DMS53 treated with DMSO at 0.1 percent for 48 hours (cell line): ENCODE results near the gene FUZ.
"Not testable (repeated sequence)": the region's sequence is repeated elsewhere in the genome, so short reads cannot be mapped to it uniquely, and the experiment has no call there.

ENCODE experiments used
- DNase-seq: peaks from one replicate; lab custom pipeline; 2025; ENCODE audit not compliant: unreplicated experiment; lab: John Stamatoyannopoulos, UW

FUZ gene

DNA sequence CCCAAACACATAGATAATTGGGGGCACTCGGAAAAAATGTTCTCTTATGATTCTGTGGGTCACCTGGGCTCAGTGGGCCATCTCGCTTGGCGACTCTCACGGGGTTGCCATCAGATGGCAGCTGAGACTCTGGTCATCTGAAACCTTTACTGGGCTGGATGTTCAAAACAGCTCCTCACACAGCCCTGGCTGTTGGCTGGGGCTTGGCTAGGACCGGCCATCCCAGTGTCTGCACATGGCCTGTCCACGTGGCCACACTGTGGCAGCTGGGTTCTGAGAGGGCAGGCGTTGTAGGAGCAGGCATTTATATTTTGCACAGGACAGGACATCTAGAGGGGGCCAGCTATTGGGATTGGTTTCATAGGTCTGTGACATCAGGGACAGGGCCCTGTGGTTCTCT lies 20.5 kb upstream of the FUZ start:
- no peak for DNase-seq

DNA sequence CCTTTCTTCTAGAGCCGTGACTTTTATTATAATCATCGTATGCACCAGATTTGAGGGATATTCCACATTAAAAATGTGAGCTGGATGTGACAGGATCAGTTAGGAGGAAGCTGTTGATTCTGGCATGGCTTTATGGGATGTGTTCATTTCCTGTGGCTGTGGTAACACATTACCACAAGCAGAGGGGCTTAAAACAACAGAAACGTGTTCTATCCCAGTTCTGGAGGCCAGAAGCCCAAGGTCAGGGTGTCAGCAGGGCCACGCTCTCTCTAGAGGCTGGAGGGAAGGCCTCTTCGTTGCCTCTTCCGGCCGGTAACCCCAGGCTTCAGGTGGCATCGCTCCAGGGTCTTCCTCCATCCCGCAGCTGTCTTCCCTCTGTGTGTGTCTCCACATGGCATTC lies 19.5 kb upstream of the FUZ start:
- no peak for DNase-seq

DNA sequence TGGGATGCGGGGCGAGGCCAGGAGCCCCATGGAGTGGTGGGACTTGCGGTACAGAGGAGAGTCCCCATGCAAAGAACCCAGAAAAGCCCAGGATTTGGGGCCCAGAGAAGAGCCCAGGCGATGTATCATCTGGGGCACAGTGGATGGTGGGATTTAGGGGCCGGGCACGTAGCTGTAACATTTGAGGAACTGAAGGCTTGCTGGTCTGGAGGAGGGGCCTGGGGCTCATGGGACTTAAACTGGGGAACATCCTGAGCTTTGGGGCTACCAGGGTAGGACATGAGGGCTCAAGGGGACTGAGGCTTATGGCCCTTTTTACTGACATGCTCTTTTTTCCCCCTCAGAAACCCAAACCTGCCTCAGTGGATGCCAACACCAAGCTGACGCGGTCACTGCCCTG lies 18.5 kb upstream of the FUZ start:
- no peak for DNase-seq

DNA sequence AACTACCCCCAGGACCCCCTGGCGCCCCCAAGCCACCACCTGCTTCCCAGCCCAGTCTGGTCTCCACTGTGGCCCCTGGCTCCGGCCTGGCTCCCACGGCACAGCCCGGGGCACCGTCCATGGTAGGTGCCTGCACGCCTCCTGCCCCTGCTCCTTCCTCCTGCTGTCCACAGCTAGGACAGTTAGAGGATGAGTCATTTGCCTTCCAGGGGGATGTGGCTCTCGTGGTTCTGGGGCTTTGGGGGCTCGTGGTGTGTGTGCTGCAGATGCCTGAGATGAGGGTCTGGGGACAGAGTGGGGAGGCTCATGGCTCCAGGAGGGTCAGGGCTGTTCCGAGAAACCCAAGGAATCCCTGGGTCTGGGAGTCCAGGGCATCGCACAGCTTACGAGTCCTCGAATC lies 17.7 kb upstream of the FUZ start:
- DNase-seq = no peak

DNA sequence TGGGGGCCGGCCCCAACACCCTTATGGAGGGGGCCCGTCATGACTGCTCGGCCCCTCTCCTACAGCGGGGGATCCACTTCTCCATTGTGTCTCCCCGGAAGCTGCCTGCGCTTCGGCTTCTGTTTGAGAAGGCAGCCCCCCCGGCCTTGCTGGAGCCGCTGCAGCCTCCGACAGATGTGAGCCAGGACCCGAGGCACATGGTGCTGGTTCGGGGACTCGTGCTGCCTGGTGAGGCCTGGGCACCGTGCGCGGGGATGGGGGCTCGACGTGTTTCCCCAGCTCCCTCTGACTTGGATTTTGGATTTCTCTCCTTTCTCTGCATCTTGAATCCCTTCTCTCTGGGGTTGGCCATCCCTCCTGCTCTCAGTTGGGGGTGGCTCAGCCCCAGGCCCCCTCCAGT lies 16.6 kb upstream of the FUZ start:
- no peak for DNase-seq

DNA sequence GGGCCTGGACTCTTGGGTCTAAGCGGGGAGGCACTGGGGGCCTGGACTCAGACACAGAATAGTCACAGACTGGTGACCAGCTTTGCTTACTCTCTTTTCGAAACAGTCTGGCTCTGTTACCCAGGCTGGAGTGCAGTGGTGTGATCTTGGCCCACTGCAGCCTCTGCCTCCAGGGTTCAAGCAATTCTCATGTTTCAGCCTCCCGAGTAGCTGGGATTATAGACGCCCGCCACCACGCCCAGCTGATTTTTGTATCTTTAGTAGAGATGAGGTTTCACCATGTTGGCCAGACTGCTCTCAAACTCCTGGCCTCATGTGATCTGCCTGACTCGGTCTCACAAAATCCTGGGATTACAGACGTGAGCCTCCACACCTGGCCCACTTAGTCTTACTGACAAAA lies 16.1 kb upstream of the FUZ start:
- no peak for DNase-seq

DNA sequence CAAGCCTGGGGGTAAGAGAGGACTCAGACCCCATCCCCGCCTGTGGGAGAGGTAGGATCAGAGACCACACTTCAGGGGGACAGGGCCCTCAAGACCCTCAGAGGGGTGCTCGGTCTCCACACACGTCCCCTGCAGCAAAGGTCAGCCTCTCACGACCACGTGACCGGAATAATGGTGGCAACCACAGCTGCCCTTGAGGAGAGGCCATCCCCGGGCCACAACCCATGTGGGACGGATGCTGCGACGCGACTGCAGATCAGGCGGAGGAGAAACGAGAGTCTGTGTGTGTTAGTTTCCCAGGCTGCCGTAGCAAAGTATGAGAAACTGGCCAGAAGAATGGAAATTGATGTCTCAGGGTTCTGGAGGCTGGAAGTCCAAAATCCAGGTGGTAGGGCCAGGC lies 13.9 kb upstream of the FUZ start:
- DNase-seq = no peak

DNA sequence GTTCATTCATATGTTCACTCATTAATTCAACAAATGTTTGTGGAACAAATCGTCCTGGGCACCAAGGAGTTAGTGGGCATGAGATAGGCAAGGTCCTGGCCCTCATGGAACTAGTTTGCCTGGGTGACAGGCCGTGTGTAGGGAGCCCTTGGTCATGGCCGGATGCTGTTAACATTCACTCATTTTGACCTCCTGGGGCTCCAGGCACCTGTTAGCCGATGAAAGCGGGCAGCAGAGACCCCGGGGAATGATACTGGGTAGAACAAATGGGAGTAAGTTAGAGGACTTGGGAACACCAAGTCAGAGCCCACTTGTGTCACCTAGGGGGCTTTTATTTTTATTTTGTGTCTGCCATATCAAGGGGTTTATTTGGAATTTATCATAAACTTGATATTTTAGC lies 11.6 kb upstream of the FUZ start:
- DNase-seq = no peak

DNA sequence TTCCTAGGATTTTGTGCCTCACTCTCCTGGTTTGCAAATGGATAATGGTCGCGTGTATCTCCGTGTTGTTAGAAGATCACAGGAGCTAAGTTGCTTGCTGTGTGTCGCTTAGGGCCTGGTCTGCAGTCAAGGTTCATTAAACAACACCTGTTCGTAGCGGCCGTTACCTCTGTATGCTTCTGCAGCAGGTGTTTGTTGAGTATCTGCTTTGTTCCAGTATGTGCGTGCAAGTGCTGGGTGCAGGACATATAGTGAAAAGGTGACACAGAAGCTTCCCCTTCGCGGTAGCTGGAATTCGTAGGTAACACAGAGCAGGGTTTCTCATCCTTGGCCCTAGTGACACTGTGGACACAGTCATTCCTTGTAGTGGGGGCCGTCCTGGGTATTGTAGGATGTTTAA lies 10.4 kb upstream of the FUZ start:
- peak; percentile 90 for DNase-seq

DNA sequence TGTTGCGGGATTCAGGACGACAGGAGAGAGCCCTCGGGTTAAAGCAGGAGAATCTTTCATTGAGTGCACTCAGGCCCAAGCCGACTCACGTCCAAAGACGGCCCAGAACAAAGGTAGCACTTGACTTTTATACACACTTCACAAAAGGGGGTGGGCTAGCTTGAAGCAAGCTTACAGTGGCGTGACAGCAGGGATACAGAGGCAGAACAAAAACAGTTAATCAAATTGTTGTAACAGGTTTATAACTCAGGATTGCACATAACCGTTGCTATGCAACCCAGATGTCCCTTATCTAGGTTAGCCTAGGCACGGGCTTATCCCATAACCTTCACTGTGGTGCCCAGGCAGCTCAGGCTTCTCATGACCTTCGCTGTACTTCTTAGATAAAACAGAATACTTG lies 7.0 kb upstream of the FUZ start:
- no peak for DNase-seq

DNA sequence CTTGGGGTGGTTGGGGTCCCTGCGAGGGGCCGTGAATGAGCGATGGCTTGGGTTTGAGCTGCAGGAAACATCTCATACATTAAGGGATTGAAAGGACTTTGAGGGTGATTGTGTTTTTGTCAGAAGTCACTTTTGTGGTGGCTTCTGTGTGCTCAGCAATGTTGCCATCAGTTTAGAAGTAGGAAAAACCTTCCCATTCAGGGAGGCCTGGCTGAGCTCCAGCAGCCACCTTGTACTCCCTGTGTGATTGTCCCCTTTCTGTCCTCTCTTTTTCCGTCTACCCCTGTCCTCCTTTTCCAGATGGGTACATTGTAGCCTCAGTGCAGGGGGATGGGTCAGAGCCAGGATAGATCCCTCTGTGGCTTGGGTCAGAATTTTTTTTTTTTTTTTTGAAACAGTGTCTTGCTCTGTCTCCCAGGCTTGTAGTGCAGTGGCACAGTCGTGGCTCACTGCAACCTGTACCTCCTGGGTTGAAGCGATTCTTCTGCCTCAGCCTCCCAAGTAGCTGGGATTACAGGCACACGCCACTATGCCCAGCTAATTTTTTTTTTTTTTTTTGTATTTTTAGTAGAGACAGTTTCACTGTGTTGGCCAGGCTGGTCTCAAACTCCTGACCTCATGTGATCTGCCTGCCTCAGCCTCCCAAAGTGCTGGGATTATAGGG lies 6.5 kb upstream of the FUZ start:
- not testable (repeated sequence) for DNase-seq

DNA sequence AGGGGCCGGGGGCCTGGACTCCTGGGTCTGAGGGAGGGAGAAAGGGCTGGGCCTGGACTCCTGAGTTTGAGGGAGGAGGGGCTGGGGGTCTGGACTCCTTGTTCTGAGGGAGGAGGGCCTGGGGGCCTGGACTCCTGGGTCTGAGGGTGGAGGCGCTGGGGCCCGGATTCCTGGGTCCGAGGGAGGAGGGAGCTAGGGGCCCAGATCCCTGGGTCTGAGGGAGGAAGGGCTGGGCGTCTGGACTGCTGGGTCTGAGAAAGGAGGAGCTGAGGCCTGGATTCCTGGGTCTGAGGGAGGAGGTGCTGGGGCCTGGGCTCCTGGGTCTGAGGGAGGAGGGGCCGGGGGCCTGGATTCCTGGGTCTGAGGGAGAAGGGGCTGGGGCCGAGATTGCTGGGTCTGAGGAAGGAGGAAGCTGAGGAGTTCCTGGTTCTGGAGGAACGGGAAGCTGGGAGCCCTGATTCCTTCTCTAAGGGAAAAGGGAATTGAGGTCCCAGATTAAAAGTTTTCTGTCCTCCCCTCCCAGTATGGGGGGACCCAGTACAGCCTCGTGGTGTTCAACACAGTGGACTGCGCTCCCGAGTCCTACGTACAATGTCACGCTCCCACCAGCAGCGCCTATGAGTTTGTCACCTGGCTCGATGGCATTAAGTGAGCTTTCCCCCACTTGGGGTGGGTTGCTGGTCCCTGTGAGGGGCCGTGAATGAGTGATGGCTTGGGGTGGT lies 5.7 kb upstream of the FUZ start:
- DNase-seq = no peak

DNA sequence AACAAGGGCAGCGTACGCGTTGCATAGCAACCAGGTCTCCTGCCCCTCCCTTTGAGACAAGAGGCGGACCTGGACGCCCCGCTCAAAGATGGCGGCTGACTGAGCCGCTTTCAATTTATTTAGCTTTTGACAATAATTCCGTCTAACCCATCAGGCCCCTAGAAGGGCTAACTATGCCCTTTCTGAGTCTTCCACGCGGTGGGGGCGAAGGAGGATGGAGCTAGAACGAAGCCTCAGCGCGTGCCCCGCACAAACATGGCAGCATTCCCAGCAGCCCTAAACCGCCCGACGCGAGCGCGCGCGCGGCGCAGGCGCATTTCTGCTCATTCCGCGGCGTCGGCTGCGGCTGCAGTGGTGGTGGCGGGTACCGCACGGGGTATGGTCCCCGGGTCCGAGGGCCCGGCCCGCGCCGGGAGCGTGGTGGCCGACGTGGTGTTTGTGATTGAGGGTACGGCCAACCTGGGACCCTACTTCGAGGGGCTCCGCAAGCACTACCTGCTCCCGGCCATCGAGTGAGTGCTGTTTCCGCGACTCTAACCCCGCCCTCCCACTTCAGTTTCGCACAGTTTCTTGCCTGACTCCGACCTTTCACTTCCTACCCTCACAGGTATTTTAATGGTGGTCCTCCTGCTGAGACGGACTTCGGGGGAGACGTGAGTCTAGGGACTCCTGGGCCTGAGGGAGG lies 5.0 kb upstream of the FUZ start, which contains the start of gene MED25:
TSS of gene MED25 (plus strand) at position 326 of the 685 bp plus-strand sequence. CDS start at position 379, 53 bp downstream.
- DNase-seq = peak; percentile 72

DNA sequence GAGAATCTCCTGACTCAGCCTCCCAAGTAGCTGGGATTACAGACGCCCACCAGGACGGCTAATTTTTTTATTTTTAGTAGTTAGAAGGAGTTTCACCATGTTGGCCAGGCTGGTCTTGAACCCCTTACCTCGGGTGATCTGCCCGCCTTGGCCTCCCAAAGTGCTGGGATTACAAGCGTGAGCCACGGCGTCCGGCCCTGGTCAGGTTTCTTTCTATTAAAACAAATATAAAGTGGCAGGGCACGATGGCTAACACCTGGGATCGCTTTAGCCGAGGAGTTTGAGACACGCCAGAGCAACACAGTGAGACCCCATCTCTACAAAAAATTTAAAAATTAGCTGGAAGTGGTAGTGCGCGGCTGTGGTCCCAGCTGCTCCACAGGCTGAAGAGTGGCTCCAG lies 3.5 kb upstream of the FUZ start:
- no peak for DNase-seq

DNA sequence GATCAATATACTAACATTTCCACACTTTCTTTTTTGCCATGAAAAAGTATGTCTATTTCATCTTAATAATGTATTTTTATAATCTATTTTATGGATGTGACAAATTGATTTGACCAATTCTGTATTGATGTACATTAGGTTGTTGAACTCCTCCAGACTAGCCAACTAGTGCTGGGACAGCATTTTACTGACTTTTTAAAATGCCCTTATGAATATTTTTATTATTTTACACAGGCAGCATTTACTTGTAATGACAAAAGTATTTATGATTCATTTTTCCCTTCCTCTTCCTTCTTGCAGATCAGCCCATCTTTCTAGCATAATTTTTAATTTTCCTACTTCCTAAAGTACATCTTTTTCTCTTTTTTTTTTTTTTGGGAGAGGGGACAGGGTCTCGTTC lies 918 bp upstream of the FUZ start:
- DNase-seq = no peak

DNA sequence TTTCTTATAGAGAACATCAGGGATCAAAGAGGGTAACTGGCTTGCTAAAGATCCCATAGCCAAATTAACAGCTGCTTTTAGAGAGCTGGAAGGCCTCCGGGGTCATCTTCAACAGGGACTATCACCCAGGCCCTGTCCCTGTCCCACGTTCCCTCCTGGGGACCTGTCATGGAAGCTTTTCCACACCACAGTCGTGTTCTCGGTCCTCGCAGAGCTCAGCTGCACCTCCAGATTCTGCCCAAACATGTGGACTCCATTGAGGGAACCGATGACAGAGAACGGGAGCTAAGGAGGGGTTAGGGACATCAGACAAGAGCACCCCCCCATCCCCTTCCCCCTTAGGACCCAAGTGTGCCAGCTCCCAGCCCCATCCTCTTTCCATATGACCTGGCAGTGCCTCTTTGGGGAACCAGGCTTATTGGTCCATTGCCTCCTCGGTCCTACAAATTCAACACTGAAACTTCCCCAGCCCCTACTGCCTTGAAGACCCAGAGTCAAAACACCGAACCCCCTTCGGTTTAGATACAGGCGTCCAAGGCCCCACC lies 568 bp downstream of the FUZ start:
- no peak for DNase-seq

DNA sequence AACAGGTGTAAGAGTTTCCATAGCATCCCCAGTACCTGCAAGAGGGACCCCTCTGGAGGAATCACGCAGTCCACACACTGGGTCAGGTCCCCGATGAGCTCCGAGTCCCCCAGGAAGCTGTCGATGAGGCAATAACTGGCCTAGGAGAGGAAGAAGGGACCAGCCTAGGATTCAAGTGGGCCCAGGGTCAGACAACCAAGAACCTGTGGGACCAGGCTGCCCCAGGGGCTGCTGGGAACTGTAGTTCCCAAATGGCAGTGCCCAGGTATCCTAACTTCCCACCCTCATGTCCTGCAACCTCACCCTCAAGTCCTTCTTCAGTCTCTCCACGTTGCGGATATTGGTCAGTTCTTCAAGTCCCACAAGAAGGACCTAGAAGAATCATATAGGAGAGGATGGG lies 1.8 kb downstream of the FUZ start:
- no peak for DNase-seq

DNA sequence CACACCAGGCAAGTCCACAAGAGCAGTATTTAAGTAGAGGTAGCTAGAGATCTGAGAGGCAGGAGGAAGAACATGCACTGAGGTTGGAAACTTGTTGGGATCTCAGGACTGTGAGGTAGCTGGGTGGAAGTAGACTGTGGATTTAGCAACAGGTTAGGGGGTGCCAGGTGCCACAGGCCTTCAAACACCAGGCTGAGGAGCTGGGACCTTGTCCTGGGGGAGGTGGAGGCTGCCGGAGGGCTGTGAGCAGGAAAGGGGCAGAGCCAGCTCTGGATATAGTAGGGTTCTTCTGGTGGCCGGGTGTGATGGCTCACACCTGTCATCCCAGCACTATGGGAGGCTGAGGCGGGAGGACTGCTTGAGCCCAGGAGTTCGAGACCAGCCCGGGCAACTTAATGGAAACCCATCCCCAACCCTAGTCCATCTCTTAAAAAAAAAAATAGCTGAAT lies 3.1 kb downstream of the FUZ start:
- DNase-seq = no peak

DNA sequence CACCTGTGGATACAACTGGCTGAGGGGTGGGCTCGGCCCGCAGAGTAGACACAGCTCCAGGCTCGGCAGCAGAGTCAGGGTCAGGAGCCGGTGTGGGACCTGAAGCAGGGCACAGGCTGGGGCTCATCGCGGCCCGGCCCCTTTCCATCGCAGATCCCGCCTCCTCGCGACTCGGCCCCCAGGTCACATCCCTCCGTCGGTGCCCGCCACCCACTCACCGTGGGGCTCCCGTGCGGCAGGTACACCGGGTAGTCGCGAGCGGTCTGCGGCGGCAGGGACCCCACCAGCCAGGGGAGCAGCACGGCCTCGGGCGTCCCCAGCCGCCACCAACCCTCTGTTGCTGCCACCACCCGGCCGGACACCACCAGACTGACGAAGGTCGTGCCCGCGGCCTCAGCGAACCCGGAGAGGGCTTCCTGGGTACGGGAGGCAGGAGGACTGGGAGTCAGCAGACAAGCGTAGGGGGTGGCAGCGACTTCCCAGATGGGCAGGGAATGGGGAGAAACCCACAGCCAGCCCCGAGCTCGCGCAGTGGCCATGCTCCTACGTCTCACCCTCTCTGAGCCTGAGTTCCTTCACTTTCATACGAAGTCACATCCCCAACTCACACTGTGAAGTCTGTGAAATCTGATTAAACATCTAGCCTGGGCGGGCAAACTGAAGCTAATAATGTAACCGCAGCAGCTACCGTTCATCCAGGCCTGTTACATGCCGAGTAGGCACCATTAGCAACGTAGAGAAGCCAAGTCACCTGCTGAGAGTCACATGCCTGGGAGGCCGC lies 3.7 kb downstream of the FUZ start:
- peak; percentile 47 for DNase-seq

DNA sequence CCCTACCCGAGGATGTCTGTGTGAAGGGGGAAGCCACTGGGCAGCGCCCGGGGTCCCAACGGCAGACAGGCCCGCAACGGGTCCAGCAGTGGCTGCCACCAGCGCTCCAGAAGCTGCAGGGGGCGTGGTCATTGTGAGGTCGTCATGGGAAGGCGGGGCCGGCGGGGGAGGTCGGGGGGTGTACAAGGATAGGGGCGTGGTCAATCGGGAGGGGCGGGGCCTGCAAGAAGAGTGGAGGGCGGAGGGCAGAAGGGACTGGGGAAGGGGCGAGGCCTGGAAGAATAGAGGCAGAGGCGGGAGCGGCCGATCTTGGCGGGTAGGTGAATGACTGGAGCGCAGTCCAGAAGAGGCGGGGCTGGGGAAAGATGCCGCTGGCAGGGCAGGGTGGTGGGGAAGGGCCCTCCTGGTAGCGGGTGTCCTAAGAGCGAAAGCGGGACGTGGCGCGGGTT lies 4.4 kb downstream of the FUZ start:
- DNase-seq = peak; percentile 71
